Astrocyte of the spinal cord (primary cell): ENCODE data around the gene UPK3A.
"Not testable (repeated sequence)": the region's sequence is repeated elsewhere in the genome, so short reads cannot be mapped to it uniquely, and the experiment has no call there.

Source experiments
- DNase-seq: peaks from one replicate; pipeline ENCODE4 v3.0.0; 2011; ENCODE audit warnings: low read depth, low spot score
- H3K4me3 ChIP-seq: 2 replicates; pipeline ENCODE4 v1.5.1; 2011; ENCODE audit warnings: low read depth, mild to moderate bottlenecking, low read length, moderate library complexity
- in situ Hi-C: cut with HindIII; loops from 2 replicates; pipeline ENCODE4 v1.10.0; 2017; ENCODE audit warnings: low sequenced_read_pairs
- TF ChIP-seq, protein P1 (sequence below): IDR thresholded peaks from 2 replicates; pipeline ENCODE4 v1.5.1; 2012; ENCODE audit warnings: low read depth, mild to moderate bottlenecking, low read length, inconsistent platforms

The UPK3A gene

DNA sequence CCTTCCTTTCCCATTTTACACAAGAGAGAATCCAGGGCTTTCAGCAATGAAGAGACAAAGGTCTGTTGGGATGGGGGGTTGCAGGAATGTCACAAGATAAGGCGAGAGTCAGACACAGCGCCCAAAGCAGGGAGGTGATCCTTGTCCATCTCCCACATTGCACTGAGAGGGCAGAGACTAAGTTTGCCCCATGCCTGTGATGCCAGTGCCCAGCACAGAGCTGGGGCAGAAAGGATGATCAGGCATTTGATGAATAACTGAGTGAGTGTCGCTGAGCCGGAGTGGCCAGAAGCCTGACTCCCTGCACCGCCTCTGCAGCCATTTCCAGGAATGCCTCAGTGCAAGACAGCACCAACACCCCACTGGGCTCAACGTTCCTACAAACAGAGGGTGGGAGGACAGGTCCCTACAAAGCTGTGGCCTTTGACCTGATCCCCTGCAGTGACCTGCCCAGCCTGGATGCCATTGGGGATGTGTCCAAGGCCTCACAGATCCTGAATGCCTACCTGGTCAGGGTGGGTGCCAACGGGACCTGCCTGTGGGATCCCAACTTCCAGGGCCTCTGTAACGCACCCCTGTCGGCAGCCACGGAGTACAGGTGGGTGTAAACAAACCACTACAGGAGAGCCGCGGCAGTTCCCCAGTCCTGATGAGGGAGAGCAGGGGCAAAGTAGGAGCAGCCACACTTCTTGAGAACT is 2.3 kb downstream of the UPK3A start:
- in situ Hi-C loops, result no loop called here
- H3K4me3 ChIP-seq, result no peak overlapping the region
- TF ChIP-seq, protein P1, sequence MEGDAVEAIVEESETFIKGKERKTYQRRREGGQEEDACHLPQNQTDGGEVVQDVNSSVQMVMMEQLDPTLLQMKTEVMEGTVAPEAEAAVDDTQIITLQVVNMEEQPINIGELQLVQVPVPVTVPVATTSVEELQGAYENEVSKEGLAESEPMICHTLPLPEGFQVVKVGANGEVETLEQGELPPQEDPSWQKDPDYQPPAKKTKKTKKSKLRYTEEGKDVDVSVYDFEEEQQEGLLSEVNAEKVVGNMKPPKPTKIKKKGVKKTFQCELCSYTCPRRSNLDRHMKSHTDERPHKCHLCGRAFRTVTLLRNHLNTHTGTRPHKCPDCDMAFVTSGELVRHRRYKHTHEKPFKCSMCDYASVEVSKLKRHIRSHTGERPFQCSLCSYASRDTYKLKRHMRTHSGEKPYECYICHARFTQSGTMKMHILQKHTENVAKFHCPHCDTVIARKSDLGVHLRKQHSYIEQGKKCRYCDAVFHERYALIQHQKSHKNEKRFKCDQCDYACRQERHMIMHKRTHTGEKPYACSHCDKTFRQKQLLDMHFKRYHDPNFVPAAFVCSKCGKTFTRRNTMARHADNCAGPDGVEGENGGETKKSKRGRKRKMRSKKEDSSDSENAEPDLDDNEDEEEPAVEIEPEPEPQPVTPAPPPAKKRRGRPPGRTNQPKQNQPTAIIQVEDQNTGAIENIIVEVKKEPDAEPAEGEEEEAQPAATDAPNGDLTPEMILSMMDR, result no peak
- no peak for DNase-seq

DNA sequence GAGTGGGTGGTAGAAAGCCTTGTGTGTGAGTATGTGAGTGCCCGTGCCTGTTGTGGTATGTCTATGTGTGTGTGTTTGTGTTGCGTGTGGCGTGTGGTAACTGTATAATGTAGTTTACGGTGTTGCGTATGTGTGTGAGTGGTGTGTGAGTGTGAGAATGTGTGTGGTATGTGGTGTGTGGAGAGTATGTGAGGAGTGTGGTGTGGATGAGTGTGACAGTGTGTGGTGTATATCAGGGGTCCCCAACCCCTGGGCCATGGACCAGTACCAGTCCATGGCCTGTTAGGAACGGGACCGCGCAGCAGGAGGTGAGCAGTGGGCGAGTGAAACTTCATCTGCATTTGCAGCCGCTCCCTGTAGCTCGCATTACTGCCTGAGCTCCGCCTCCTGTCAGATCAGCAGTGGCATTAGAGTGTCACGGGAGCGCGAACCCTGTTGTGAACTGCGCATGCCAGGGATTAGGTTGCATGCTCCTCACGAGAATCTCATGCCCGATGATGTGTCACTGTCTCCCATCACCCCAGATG is 5.7 kb downstream of the UPK3A start:
- TF ChIP-seq, protein P1, result no peak
- peak; percentile 17 for DNase-seq
- no peak overlapping the region for H3K4me3 ChIP-seq
- in situ Hi-C loops, result no loop called here

DNA sequence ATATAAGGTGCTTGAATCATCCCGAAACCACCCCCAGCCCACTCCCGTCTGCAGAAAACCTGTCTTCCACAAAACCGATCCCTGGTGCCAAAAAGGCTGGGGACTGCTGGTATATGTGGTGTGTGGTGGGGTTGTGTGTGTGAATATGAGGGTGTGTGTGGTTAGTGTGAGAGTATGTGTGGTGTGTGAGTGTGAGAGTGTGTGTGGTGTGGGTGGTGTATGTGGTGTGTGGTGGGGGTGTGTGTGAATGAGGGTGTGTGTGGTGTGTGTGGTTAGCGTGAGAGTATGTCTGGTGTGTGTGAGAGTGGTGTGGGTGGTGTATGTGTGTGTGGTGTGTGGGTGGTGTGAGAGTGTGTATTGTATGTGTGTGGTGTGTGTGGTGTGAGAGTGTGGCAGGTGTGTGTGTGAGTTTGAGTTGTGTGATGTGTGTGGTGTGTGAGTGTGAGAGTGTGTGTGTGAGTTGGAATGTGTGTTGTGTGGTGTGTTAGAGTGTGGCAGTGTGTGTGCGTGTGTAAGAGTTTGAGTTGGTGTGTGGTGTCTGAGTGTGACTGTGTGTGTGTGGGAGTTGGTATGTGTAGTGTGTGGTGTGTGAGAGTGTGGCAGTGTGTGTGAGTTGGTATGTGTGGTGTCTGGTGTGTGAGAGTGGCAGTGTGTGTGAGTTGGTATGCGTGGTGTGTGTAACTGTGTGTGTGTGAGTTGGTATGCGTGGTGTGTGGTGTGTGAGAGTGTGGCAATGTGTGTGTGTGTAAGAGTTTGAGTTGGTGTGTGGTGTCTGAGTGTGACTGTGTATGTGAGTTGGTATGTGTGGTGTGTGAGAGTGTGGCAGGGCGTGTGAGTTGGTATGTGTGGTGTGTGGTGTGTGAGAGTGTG is 6.5 kb downstream of the UPK3A start:
- TF ChIP-seq, protein P1, result no peak
- no peak overlapping the region for H3K4me3 ChIP-seq
- in situ Hi-C loops, result no loop called here
- DNase-seq, result no peak

DNA sequence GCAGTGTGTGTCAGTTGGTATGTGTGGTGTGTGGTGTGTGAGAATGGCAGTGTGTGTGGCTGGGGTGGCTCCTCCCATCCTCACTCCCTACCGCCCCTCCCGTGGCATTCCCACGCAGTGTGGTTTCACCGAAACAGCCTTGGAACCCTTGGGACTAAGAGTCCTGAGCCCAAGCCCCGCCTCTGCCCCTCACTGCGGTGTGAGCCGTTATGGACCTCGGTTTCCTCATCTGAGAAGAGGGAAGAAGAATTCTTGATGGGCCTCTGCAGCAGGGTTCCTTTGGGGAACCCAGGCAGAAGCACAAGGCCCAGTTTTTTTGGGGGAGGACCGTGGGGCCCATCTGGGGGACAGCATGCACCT is 7.2 kb downstream of the UPK3A start:
- DNase-seq, result no peak
- in situ Hi-C loops, result no loop called here
- no peak overlapping the region for H3K4me3 ChIP-seq
- TF ChIP-seq, protein P1, result no peak

DNA sequence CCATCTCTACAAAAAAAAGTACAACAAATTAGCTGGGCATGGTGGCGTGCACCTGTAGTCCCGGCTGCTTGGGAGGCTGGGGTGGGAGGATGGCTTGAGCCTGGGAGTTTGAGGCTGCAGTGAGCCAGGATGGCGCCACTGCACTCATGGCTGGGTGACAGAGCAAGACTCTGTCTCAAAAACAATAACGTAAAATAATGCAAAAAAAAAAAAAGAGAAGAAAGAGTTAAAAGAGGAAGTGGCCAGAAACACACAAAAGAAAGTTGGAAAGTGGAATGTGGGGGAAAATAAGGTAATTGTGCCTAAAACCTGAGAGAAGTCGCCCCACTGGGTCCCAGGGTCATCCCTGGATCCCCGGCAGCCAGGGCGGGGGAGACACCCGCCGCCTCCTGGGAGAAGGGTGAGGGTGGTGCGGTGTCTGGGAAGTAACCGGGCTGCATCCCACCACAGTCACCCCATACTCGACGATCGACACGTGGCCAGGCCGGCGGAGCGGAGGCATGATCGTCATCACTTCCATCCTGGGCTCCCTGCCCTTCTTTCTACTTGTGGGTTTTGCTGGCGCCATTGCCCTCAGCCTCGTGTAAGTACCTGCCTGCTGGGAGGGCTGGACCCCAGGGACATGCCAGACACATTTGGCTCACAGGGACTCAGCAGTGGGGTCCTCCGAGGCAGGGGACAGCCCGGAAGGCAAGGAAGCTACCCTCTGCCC is 8.1 kb downstream of the UPK3A start:
- TF ChIP-seq, protein P1, result no peak
- no peak overlapping the region for H3K4me3 ChIP-seq
- in situ Hi-C loops, result no loop called here
- DNase-seq, result no peak

DNA sequence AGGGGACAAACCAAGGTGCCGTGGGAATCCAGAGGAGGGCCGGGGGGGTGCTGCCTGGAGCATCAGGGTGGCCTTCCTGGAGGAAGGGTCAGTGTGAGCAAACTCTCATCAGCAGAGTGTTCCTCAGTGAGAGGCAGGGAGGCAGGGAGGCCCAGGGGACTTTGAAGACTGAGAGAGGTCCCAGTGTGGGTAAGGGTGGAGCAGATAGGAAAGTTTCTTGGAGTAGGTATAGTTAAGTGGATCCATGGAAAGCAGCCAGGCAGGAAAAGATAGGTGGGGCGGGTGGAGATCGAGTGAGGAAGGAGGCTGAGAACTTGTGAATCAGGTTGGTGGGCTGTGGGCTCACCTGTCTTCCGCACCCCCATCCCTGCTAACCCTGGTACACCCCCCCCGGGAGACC is 9.3 kb downstream of the UPK3A start:
- no peak overlapping the region for H3K4me3 ChIP-seq
- no peak for DNase-seq
- TF ChIP-seq, protein P1, result no peak
- in situ Hi-C loops, result no loop called here

DNA sequence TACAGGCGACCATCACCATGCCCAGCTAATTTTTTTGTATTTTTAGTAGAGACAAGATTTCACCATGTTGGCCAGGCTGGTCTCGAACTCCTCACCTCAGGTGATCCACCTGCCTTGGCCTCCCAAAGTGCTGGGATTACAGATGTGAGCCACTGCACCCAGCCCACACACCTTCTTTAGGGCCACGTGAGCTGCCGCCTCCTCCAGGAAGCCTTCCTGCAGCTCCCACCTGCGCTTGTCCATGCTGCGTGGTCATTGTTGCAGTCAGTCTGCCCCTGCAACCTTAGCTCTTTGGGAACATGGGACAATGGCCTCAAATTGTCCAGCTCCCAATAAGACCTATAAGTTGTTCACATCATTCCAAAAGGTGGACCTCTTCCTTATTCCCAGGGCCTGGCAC is 10.3 kb downstream of the UPK3A start:
- H3K4me3 ChIP-seq, in situ Hi-C loops: not testable (repeated sequence)

More for the DNA sequence above, 10.3 kb downstream of the UPK3A start:
- DNase-seq, result not testable (repeated sequence)
